ENCODE measurements around the gene TLR3.

- TF ChIP-seq EZH2 (IDR thresholded peaks at IDR 0.05; ENCODE audit: borderline replicate concordance, low read depth, low read length, severe bottlenecking) (no peak), CTCF (IDR thresholded peaks at IDR 0.05; ENCODE audit: borderline replicate concordance, extremely low read depth, low read length, poor library complexity, severe bottlenecking) (no peak)
Observed at GRCh38 chr4:186061921-186062320, 7.0 kb upstream of the TLR3 start.

Measured in DND-41 (cell line).